RKO (cell line): Measurements from ENCODE around the gene TSHZ3.

ENCODE experiments used
- DNase-seq: peaks from one replicate; pipeline ENCODE4 v3.0.0-alpha.2; 2016; ENCODE audit warnings: low spot score

TSHZ3 gene, protein sequence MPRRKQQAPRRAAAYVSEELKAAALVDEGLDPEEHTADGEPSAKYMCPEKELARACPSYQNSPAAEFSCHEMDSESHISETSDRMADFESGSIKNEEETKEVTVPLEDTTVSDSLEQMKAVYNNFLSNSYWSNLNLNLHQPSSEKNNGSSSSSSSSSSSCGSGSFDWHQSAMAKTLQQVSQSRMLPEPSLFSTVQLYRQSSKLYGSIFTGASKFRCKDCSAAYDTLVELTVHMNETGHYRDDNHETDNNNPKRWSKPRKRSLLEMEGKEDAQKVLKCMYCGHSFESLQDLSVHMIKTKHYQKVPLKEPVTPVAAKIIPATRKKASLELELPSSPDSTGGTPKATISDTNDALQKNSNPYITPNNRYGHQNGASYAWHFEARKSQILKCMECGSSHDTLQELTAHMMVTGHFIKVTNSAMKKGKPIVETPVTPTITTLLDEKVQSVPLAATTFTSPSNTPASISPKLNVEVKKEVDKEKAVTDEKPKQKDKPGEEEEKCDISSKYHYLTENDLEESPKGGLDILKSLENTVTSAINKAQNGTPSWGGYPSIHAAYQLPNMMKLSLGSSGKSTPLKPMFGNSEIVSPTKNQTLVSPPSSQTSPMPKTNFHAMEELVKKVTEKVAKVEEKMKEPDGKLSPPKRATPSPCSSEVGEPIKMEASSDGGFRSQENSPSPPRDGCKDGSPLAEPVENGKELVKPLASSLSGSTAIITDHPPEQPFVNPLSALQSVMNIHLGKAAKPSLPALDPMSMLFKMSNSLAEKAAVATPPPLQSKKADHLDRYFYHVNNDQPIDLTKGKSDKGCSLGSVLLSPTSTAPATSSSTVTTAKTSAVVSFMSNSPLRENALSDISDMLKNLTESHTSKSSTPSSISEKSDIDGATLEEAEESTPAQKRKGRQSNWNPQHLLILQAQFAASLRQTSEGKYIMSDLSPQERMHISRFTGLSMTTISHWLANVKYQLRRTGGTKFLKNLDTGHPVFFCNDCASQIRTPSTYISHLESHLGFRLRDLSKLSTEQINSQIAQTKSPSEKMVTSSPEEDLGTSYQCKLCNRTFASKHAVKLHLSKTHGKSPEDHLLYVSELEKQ

DNA sequence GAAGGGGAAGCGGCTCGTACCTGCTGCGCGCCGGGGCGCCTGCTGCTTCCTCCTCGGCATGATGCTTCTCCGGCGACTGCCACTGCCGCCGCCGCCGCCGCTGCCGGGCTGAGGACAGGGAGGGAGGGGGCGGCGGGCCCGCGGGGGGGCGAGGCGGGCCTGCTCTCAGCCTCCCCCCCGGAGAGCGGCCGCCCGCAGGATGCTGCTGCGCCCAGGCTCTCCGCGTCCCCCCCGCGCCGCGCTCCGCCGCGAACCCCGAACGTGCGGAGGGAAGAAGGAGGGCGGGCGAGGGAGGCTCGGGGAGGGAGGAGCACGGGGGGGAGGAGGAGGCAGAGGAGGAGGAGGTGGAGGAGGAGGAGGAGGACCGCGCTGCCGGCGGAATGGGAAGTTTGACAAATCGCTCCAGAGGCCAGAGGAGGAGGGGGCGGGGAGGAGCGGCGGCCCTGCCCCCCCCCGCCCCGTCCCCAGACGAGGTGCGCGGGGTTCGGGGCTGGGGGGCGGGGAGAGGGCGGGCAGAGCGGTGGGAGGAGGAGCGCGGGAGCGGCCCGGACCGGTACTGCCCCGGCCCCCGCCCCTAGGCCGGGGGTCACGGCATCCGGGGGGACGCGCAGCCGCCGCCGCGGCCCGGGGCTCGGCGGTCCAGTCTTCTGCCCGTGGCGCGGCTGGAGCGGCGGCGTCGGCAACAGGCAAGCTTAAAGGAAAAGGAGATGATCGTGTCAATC, at the start of gene TSHZ3:
TSHZ3 (minus strand) TSS at position 277 of the 722 bp plus-strand sequence; CDS start at position 60, 217 bp downstream.
- no peak for DNase-seq

DNA sequence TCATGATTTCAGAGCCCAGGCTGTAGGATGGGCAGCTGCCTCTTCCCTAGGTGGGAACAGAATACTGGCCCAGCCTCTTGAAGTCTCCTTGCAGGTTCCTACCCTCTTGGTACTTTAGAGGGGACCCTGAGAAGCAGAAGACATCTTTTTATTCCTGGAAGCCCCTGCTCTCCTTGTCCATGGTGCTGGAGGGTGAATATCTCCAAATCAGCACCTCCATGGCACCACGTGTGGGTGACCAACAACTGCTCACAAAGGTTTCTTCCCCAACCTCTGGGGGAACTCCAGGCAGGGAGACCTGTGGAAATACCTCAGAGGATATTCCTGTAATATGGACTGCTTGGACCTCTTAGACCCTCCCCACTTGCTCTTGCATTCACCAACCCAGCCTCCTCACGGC, 48.1 kb upstream of the TSHZ3 start:
- DNase-seq: no peak

DNA sequence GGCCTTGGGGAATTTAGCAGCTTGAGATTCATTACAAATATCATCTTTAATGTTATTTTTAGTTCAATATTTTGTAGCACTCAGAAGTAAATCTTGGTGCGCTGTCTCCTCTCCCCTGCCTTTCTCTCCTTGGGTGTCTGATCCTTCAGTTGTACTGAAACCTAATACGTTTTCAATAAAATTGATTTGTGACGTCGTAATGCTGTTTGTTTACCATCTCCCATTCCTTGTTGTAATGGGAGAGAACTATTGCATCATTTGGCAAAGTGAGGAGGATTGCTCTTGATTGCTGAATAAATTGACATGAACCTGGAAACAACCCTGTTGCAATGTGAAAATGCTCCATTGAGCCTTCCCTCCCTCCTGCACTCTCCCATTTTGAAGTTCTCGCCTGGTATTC, 43.2 kb upstream of the TSHZ3 start:
- DNase-seq: no peak

DNA sequence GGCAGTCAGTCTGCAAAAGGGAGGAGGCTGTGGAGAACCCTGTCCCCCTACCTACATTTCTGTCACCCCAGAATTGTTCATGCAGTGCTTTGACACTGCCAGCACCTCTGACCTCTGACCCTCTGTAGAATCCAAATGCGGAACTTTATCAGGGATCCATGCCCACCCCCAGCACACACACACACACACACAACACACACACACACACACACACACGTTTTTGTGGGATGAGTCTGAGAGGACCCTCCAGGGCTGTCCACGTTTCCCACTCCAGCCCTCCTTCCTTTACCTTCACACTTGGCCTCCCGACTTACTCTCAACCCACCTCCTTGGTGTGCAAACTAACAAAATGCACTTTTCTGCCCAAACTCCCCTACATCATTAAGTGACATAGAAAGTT, 42.3 kb upstream of the TSHZ3 start:
- DNase-seq: no peak

DNA sequence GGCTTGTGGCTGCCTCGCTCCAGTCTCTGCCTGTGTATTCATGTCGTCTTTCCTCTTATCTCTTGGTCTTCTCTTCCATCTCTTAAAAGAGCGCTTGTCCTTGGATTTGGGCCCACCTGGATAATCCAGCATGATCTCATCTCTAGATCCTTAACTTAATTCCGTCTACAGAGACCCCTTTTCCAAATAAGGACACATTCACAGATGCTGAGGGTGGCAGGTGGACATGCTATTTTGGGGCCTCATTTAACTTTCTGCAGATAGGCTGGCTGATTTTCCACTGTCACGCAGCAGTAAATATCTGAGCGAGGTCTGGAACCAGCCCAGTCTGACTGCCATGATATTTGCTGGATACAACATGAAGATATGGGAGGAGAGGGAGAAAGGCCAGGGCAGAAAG, 41.5 kb upstream of the TSHZ3 start:
- DNase-seq: no peak

DNA sequence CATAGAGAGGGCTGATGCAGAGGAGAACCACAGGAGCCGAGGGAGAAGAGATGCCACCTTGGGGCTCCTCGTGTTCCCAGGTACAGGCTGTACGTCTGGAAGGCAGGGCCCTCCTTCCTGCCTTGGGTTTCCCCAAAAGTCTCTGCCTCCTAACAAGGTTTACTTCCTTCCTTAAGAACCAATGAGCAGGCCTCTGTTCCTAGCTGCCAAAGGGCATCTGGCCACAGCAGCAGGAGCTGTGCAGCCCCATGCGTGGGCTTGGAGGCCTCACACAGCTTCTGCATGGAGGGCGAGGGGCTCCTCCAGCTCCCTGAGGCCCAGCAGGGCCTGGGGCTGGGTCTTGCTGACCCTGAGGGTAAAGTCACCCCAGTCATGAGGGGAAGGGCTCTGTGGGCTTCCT, 40.6 kb upstream of the TSHZ3 start:
- DNase-seq: no peak

DNA sequence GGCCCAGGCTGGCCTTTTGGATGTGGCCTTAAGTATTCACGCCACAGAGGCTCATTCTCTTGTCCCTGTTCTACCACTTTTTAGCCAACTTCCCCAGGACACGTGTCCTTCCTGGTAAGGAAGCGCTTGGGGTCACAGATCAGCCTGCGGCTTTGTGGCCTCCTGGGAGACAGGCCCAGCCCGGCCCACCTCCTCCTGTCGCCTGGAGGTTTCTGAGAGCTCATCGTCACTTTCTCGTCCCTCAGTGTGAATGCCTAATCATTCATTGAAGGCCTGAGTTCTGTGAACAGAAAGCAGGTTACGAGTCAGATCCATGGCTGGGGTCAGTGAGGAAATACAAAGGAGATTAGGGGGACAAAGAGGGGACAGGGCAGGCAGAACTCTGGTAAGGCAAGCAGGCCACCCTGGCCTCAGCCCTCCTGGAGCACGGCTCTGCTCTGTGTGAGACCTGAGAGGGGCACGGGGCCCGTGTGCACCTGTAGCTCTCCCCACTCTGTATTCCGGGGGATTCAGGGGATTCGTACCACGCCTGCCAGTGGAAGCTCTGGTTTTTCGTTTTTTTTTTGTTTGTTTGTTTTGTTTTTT, 38.6 kb upstream of the TSHZ3 start:
- no peak for DNase-seq

DNA sequence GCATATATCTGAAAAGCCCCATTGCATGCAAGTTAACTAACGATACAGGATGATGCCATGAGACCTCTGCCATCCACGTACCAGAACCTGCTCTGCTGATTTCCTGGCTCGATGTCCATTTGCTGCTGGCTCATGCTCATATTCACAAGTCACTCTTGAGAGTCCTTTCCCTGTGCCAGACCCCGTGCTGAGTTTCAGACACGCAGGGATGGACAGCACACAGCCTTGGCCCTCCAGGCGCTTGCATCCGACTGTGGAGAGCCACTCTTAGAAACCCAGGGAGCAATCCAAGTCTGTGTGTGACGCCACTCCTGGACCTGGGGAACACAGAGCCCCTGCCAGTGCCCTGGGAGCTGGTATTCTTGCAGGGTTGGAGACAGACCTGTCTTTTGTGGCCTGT, 37.6 kb upstream of the TSHZ3 start:
- no peak for DNase-seq

DNA sequence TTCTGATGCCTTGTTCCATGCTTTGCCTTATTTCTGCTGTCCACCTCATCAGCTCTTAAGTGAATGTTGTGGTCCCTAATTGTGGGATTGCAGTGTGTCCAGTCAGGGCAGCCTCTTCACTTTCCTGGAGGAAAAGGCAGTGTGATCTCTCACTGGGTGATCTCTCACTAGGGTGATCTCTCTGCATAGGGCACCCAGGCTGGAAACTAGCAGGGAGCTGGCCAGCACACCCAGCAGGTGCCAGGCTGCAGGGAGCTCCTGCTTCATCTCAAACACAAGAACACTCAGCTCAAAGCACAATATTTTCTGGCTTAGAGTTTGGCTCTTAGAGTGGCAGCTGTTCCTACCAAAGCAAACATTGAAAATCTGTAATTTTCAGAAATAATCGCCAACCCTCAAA, 36.5 kb upstream of the TSHZ3 start:
- DNase-seq: no peak

DNA sequence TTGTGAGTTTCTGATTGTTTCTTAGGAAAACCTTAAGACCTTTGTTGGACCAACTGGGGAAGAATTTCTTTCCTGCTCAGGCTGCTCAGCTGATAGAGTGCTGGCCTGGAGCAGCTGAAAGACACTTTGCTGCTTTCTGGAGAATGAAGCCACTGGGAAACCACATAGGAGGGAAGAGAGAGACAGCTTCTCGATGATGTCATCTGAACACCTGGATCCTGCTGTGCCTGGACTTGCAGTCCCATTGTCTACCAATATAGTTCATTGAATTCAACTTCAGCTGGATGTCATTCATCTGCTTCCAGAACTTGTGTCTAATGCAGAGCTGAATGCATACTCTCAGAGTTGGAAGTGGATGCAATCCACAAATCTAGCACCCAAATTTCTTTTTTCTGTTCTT, 34.3 kb upstream of the TSHZ3 start:
- no peak for DNase-seq

DNA sequence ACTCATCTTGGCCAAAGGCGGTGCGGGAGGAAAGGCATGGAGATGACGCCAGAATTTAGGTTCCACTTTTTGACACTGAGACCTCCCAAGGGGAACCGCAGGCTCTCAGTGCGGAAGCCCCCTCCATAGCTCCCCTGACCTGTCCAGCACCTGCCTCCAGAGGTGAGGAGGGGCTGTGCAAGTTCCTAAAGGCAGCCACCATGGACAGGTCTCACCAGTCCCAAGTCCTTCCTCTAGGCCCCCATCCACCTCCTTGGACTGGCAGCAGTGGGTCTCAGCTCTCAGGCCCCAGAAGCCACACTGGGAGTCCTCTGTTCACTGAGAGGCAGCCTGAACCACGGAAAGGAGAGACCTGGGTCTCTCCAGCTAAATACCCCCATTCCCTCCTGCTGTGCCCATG, 31.6 kb upstream of the TSHZ3 start:
- no peak for DNase-seq

DNA sequence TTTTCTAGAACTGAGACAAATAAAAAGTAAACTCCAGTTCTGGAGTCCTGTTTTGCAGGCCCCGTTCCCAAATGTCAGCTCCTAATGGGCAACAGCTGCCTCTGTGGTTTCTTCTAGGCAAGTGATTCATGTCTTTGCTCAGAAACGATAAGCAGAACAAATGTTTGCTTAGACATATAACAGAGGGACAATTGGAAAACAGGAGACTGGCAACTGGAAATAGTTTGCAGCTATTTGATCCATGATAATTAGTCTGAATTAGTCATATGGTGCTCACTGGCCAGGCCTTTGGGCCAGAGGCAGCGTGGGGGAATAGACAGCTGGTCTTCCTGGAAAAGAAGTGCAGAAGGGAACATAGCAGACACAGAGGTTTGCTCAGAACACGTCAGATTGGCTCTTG, 29.2 kb upstream of the TSHZ3 start:
- DNase-seq: peak; percentile 2

DNA sequence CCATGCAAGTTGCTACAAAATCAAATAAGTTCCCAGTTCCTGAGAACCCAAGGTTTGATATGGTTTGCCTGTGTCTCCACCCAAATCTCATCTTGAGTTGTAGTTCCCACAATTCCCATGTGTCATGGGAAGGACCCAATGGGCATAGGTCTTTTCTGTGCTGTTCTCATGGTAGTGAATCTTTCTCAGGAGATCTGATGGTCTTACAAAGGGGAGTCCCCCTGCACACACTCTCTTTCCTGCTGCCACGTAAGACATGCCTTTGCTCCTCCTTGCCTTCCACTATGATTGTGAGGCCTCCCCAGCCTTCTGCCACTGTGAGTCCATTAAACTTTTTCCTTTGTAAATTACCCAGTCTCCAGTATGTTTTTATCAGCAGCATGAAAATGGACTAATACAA, 28.5 kb upstream of the TSHZ3 start:
- no peak for DNase-seq

DNA sequence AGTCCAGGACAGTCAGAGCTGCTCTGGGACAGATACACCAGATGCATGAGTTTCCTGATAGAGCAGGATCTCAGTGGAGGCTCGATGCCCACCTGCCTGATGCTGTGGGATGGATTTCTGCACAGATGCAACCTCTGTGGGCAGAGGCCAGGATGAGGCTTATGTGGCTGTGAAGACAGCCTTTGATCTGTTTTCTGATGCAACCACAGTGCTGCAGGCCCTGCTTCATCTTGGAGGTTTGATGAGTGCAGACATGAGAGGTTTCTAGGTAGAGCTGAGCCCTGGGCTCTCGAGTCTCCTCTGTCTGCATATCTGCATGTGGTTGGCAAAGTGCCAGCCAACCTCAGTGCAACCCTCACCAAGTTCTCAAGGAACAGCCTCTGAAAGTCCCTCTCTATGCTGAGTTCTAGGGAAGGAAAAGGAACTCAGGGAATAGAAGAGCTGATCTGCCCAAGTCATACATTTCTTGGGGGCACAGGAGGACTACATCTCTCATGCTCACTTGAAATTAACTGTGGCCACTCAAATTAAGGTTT, 23.1 kb upstream of the TSHZ3 start:
- no peak for DNase-seq

DNA sequence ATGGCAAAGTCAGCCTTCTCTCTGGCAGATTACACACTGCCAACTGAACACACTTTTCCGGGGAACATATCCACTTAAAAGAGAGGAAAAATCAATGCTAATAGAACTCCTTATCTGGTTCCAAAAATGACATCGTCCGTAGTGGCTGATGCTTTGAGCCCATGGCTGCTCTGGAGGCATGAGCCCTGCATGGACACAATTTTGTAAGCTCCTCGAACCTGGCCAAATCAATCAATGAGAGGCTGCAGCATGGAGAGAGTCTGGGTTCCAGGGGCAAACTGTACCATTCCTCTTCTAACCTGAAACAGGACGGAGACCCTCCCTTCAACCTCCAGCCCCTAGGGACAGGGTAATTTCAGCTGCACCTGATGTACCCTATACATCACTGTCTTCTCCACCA, 21.0 kb upstream of the TSHZ3 start:
- no peak for DNase-seq

DNA sequence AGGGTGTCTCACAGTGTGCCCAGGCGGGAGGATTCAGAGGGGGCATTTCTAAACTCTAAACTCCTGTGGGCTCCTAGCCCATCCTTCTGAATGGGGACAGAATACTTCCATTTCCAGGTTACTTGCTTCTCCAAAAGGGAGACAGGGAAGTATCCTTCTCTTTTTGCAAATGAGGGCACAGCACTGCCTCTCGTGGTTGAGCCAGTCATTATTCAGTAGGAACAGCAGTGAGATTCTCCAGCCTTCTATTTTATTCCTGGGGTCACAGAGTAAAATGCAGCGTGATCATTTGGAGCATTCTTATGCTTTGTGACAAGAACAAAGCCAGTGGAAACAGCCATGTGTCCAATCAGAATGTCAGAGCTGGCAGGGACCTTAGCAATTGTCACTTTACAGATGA, 15.7 kb upstream of the TSHZ3 start:
- DNase-seq: no peak

DNA sequence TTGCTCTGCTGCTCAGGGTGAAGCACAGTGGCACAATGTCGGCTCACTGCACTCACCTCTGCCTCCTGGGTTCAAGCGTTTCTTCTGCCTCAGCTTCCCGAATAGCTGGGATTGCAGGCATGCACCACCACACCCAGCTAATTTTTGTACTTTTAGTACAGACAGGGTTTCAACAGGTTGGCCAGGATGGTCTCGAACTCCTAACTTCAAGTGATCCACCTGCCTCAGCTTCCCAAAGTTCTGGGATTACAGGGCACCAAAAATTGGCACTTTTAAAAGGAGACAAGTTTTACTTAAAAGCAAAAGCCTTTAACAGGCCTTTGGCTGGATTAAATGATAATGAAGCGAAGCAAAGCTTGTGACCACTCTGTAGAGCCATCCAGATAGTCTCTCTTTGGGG, 12.5 kb upstream of the TSHZ3 start:
- no peak for DNase-seq

DNA sequence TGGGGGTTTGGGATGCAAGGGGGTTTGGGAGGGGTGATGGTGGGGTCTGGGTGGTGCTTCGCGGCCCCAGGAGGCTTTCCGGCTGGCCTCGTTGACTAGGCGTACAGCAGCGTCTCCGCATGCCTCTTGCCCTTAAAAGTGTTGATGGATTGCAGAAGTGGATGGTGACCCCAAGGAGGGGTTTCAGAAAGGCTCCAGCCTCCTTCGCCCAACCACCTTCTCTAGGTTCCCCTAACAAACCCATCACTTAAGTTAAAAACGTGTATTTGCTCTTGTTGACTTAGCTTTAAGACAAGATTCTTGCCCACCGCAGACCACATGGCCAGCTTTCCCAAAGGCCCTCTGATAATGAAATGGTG, 8.1 kb upstream of the TSHZ3 start:
- DNase-seq: no peak

DNA sequence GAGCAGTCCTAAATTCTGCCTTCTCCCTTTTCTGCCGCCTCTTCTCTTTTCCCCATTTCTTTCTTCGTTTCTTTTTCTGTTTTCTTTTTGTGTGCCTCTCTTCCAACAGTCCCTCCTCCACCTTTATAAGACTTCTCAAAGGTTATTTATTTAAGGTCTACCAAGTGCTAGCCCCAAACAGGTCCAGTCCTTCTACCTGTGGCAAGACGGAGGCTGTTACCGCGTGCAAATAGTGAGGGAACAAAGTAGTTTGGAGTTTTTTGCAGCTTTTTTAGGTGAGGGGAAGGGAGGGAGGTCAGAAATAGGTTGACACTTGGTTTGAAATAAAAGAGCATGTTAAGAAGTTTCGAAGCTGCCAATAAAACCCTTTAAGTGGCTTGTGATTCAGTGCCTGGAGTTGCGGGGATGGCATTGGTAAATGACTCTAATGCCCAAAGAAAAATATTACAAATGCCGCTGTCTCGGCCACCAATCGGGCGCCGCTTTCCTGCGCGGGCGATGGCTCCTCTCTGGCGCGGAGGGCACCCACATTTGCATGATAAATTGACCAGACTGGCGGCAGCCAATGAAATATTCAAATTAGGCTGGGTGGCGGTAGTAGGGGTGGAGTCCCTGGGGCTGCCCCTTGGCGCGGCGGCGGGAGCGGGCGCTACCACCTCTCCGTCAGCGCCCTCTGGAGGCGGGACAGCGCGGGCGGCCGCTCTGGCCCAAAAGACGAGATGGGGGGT, 7.5 kb upstream of the TSHZ3 start:
- no peak for DNase-seq

DNA sequence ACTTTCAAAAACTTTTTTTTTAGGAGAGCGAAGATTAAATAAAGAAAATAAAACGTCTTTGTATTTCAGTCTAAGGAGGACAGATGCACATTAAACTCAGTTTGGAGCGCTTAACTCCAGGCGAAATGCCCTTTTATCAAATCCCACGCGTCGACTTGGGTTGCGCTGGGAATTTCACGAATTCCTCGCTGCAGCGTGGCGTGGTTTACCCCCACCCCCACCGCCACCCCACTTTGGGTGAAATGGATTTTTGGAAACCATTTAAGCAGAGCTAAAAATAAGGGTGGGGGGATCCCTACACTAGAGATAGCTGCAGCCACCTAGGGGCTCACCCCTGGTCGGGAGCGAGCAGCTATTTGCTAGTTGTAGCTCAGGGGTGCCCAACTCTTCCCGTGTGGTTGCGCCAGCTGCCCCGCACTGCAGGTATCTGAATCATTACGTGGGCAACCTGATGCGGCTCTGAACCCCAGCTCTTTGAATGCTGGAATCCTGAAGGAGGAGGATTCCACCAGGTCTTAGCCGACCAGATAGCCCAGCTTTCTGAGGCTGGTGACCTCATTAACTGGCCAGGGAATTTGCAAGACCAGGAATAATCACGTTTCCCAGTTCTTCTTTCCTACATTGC, 6.5 kb upstream of the TSHZ3 start:
- no peak for DNase-seq
